ENCODE data around the gene APOL2.

- no peak for TF ChIP-seq CTCF (conservative IDR thresholded peaks at IDR 0.05; ENCODE audit: low read length)
- no peak for TF ChIP-seq EZH2phosphoT487 (IDR thresholded peaks at IDR 0.05; ENCODE audit: borderline replicate concordance, low read depth, low read length)
These were observed 252 bp downstream of the APOL2 start for GRCh38 chr22:36239150-36239400.
